COLO668 (cell line): ENCODE measurements around the gene DDAH1.
"Not testable (repeated sequence)": the region's sequence is repeated elsewhere in the genome, so short reads cannot be mapped to it uniquely, and the experiment has no call there.

Experiments
- DNase-seq: peaks from one replicate; lab custom pipeline; 2025; ENCODE audit not compliant: unreplicated experiment; lab: John Stamatoyannopoulos, UW

The DDAH1 gene

GRCh38 chr1:85471558-85471957 is 6.6 kb upstream of the DDAH1 start:
- no peak for DNase-seq

- not testable (repeated sequence) for DNase-seq
Measured at GRCh38 chr1:85470130-85470529, 5.2 kb upstream of the DDAH1 start.

DNA sequence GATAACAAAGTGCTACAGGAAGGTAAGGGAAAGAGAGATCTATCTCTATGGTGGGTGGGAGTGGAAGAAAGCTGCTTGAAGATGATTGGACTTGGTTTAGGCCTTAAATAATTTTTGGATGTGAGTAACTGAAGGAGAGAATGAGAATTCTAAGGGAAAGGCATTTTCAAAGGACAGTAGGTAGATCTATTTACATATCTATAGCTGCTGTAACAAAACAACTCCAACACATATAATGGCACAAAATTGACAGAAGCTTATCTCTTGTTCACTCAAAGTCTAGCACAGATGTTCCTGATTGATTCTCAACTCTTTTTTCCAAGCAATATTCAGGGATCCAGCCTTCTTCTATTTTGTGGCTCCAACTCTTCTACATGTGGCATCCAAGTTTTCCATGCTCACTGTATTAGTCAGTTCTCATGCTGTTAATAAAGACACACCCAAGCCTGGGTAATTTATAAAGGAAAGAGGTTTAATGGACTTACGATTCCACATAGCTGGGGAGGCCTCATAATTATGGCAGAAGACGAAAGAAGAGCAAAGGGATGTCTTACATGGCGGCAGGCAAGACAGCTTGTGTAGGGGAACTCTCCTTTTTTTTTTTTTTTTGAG is 3.1 kb upstream of the DDAH1 start:
- no peak for DNase-seq

DNA sequence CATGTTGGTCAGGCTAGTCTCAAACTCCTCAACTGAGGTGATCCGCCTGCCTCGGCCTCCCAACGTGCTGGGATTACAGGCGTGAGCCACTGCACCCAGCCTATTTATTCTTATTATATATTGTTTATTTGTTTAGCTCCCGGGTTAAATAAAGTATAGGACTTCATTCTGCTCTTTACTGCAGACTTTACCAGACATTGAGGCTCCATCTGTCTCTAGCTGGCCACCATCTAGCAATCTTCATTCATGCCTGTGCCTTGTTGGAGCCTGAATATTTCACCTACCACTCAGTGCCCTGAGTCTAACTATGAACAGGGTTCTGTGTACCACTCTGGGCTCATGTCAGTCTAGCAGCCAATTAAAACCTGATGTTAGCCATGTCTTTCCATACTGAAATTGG is 2.1 kb upstream of the DDAH1 start:
- no peak for DNase-seq

DNA sequence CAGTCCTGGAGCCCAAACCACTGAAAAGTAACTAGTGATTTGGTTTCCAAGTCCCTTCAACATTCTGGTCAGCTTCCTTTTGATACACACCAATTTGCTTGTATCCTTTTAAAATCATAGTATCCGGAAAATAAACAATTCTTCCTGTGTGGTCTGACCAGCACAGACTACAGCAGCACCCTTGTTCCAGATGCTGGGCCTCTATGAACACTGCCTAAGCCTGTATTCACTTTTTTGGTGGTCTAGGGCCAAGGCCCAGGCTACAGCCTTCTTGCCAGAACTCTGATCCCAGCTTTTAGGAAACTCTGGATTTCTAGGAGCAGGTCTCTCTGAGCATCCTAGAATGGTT is 801 bp upstream of the DDAH1 start:
- no peak for DNase-seq

DNA sequence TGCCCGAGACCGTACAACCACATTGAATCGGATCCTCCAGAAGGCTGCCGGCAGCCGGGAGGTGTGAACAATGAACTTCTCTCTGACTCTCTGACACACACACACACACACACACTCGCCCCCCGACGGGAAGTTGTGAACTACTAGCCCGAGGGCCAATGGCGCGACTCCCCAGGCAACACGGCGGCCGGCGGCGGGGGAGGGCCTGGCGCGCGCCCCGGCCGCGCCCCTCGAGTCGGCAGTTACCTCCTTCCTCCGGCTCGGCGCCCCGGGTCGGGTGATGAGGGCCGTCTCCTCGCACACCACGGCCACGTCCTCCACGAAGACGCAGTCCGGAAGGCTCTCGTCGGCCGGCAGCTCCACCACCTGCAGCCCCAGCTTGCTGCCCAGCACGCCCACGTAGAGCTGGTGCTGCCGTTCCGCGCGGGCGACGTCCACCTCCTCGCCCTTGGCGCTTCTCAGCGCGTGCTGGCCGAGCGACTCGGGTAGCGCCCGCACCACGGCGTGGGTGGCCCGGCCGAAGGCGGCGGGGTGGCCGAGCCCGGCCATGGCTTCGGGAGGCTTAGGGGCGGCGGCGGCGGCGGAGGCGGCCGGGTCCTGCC is 361 bp downstream of the DDAH1 start:
- peak; percentile 93 for DNase-seq

GRCh38 chr1:85463731-85464496 is 1.0 kb downstream of the DDAH1 start:
- DNase-seq, result no peak

GRCh38 chr1:85462931-85463649 is 1.9 kb downstream of the DDAH1 start:
- DNase-seq, result no peak

GRCh38 chr1:85461216-85461918 is 3.6 kb downstream of the DDAH1 start:
- DNase-seq, result no peak

- no peak for DNase-seq
Measured at GRCh38 chr1:85460555-85461088, 4.3 kb downstream of the DDAH1 start.

DNA sequence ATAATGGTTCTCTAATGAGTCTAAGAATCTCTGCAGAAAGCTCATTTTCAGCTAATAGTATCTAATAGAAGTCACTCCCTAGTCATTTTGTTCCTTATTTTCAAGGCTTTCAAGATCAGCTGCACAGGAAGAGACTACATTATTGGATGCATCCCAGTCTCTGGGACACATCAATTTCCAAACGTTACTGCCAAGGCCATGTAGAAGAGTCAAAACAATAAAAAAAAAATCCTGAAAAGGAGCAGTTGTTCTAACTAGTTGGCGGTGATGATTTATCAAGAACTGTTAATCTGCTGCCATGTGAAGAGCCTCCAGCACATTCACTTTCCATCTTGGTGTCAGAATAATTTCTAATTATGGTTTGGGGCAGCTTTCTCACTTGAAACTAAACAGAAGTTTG is 5.7 kb downstream of the DDAH1 start:
- DNase-seq, result no peak

DNA sequence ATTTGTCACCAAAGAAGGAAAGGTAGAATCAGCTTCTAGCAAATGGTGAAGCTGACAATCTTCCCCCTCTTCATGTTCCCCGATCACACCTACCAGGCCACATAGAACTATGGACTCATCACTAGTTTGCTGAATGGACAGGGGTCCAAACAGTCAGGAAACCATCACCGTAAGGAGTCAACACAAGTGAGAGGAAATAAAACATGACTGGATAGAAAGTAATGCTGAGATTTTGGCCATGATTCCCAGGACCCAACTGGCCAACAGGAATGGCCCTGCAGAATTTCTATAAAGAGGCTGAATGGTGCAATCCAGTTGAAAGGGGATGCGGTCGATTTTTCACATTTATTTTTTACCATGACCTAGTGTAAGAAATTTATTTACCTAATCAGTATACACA is 10.7 kb downstream of the DDAH1 start:
- no peak for DNase-seq

GRCh38 chr1:85453640-85454194 is 11.2 kb downstream of the DDAH1 start:
- no peak for DNase-seq

- DNase-seq, result no peak
Measured at GRCh38 chr1:85452948-85453347, 12.0 kb downstream of the DDAH1 start.

DNA sequence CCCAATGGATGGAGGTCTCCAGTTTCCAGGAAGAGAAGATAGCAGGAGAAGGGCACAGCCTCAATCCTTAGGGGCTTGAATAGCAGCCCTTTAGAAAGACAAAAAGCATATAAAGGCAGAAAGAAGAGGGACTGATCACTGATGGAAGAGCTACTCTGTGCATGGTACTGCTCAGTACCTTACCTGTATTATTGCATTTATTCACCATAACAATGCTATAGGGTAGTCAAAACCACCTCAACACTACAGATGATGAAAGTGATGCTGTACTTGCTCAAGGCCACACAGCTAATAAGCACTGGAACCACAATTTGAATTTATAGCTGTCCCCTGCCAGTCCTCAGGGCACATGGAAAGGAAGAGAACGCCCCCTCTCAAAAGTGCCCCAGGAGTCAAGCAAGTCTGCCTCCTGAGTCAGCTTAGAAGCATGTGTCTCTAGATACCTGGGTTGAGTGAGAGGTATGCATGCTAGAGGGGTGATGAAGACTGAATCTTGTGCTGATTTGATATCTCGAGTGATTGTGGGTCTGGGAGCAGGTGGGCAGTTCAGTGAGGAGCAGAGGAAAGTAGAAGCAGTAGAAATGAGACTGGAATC is 13.6 kb downstream of the DDAH1 start:
- no peak for DNase-seq

- no peak for DNase-seq
Measured at GRCh38 chr1:85450832-85451231, 14.1 kb downstream of the DDAH1 start.

- DNase-seq, result no peak
Measured at GRCh38 chr1:85449356-85449755, 15.6 kb downstream of the DDAH1 start.

DNA sequence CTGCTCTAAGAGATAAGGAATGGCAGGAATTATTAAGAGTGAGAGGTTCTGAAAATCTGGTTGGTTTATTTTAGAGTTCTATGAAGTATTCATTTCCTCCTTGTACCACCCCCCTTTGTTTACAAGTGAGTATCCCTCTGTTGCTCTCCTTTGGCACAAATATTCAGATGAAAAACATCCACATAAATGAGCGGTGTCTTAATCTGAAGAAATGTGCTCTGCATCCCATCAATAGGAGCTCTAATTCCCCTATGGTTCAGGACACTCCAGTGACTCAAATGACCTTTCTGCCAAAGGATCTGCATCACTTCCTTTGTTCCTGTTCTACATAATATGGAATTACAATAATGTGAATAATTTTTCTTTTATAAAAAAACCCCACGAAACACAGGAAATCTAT is 16.6 kb downstream of the DDAH1 start:
- DNase-seq, result no peak

DNA sequence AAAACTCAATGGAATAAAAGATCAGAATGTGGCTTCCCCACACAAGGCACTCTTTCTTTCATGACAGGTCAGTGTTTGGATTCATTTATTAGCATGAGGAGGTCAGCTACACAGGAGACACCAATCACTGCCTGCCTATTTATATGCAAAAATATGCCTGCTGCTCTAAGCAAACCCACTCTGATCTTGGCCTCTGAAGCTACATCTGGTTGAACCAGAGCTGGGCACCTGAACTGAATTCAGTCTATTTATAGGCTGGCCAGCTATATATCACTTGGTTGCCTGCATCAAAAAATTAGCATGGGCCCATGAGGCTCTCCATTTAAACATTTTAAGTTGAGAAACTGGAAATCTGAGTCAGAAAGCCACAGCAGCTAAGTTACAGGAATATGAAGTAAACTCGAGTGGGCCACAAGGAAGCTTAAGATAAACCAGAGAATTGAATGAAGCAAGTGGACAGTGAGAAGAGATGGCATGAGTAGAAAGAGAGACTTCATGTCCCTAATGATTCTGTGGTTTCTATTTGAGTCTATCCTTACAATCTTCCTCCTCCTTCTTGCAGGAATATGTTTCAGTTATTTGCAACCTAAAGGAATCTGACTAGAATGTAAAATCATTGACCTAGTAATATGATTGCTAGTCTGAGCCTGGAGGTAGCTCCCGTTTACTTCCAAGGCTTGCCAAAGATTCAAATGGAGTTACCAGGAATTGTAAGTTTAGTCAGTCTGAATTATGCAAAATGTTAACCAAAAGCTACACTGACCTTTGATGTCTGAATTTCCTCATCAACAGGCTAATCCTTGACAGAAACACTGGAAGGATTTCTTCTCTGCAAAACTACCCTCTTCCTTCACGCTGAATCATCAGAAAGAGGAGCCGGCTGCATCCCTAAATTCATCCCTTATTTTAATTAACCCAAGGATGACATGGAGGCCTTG is 17.7 kb downstream of the DDAH1 start:
- DNase-seq, result no peak
